Transverse colon (tissue), 4 donors: ENCODE data around the gene ANP32E. TPM values are rescaled to one million over a fixed set of nuclear protein-coding genes. Genes with fewer than 3 reads are reported as not detected.

ENCODE experiments used
- DNase-seq: peaks from one replicate; pipeline ENCODE4 v3.0.0-alpha.2; 2019
- H3K27ac ChIP-seq, 4 donors: fragments of 200-600 bp; sonication (generic); 2 replicates each; pipeline ENCODE4 v1.5.1; 2016 to 2018; ENCODE audit warnings: inconsistent platforms in 4 of 4
- H3K27me3 ChIP-seq: fragments of 200-600 bp; sonication (generic); 2 replicates; pipeline ENCODE4 v1.5.1; 2017; ENCODE audit warnings: inconsistent platforms
- H3K36me3 ChIP-seq, 4 donors: fragments of 200-600 bp; sonication (generic); 2 replicates each; pipeline ENCODE4 v1.5.1; 2017 to 2019; ENCODE audit warnings: inconsistent platforms in 4 of 4
- H3K4me1 ChIP-seq, 4 donors: fragments of 200-600 bp; sonication (generic); 2 replicates each; pipeline ENCODE4 v1.5.1; 2017 to 2020; ENCODE audit warnings: inconsistent platforms in 4 of 4
- H3K4me3 ChIP-seq, 4 donors: fragments of 200-600 bp; sonication (generic); 1 replicate in 1 of 4; 2 replicates in 3 of 4; pipeline versions ENCODE4 v1.5.1 to v1.6.1; 2017 to 2019; ENCODE audit warnings: inconsistent platforms in 4 of 4
- H3K9me3 ChIP-seq, 2 donors: fragments of 200-600 bp; sonication (generic); 2 replicates each; pipeline ENCODE4 v1.5.1; 2017 to 2019; ENCODE audit warnings: inconsistent platforms in 2 of 2
- EP300 ChIP-seq: sonication (generic); formaldehyde crosslinking; IDR thresholded peaks from one replicate; pipeline ENCODE4 v1.6.1; 2017; ENCODE audit warnings: antibody characterized with exemption, low read depth
- POLR2A ChIP-seq: fragments of 450-650 bp; IDR thresholded peaks from one replicate; pipeline ENCODE4 v1.6.1; 2016; ENCODE audit warnings: antibody characterized with exemption, mild to moderate bottlenecking, moderate library complexity
- POLR2AphosphoS5 ChIP-seq, 3 donors: sonication (generic); formaldehyde crosslinking; IDR thresholded peaks; one replicate each; pipeline ENCODE4 v1.6.1; 2016; ENCODE audit warnings: antibody characterized with exemption in 3 of 3
- WGBS, 2 donors: methylation state at CpG; one replicate each; pipeline ENCODE4 v1.1.5; 2018; ENCODE audit warnings: low coverage in 1 of 2; 5-methylcytosine and 5-hydroxymethylcytosine counted together
- in situ Hi-C, 4 donors: fragments of 200-750 bp; cut with MboI; loops; one replicate each; pipeline versions ENCODE4 v1.15.0 to v1.15.1; 2017; ENCODE audit warnings: low sequenced_read_pairs in 3 of 4, low pct_ligation_motif_present in 1 of 4, low pct_unique_long_range_greater_than_20kb in 1 of 4
- intact Hi-C: fragments of 100-400 bp; cut with DNase I; formaldehyde crosslinking; loops from one replicate; pipeline ENCODE4 v1.15.1; 2023; ENCODE audit warnings: low total_unique reads
- total RNA-seq, 4 donors: library from RNA; depleted of rRNA; stranded (reverse); fragments of >200 nt; gene quantifications; one replicate each; pipeline ENCODE4 v1.1.0, GENCODE V29; 2016
- TF ChIP-seq, protein P1 (sequence below), 5 experiments: fragments of 200-600 bp in 3 of 5; fragments of 450-650 bp in 2 of 5; sonication (generic) in 3 of 5; IDR thresholded peaks; 1 replicate in 2 of 5; 2 replicates in 3 of 5; pipeline ENCODE4 v1.5.1; 2016 to 2017; ENCODE audit warnings: antibody characterized with exemption in 5 of 5, inconsistent platforms in 3 of 5, mild to moderate bottlenecking in 2 of 5, moderate library complexity in 1 of 5

The ANP32E gene
- total RNA-seq, 4 donors from 2014 or later = 6.6 to 20.8 (median 10.8) TPM

- Histone ChIP-seq H3K4me1 (peaks cover 9 to 30% (median 24%) of the 10 kb centered on the region in 4 donors), H3K36me3 (peaks cover 0 to 14% (median 6%) of the 10 kb centered on the region in 4 donors), H3K27me3 (no peaks in the 10 kb centered on the region), H3K4me3 (no peak overlapping the region), H3K9me3 (no peaks in the 10 kb centered on the region), H3K27ac (no peak overlapping the region)
- DNase-seq = no peak
- intact Hi-C loops = no loop called here
- TF ChIP-seq POLR2AphosphoS5 (IDR thresholded peaks at IDR 0.05) = no peak
- no peak for TF ChIP-seq EP300
- TF ChIP-seq POLR2A = no peak
- TF ChIP-seq, protein P1, sequence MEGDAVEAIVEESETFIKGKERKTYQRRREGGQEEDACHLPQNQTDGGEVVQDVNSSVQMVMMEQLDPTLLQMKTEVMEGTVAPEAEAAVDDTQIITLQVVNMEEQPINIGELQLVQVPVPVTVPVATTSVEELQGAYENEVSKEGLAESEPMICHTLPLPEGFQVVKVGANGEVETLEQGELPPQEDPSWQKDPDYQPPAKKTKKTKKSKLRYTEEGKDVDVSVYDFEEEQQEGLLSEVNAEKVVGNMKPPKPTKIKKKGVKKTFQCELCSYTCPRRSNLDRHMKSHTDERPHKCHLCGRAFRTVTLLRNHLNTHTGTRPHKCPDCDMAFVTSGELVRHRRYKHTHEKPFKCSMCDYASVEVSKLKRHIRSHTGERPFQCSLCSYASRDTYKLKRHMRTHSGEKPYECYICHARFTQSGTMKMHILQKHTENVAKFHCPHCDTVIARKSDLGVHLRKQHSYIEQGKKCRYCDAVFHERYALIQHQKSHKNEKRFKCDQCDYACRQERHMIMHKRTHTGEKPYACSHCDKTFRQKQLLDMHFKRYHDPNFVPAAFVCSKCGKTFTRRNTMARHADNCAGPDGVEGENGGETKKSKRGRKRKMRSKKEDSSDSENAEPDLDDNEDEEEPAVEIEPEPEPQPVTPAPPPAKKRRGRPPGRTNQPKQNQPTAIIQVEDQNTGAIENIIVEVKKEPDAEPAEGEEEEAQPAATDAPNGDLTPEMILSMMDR (IDR thresholded peaks at IDR 0.05) = no peak
- 76 to 86% methylated on average over 2 to 6 of the region's 6 CpGs for WGBS, 2 donors
- in situ Hi-C loops = no loop called here
Measured at GRCh38 chr1:150263549-150263948, 27.6 kb upstream of the ANP32E start.

DNA sequence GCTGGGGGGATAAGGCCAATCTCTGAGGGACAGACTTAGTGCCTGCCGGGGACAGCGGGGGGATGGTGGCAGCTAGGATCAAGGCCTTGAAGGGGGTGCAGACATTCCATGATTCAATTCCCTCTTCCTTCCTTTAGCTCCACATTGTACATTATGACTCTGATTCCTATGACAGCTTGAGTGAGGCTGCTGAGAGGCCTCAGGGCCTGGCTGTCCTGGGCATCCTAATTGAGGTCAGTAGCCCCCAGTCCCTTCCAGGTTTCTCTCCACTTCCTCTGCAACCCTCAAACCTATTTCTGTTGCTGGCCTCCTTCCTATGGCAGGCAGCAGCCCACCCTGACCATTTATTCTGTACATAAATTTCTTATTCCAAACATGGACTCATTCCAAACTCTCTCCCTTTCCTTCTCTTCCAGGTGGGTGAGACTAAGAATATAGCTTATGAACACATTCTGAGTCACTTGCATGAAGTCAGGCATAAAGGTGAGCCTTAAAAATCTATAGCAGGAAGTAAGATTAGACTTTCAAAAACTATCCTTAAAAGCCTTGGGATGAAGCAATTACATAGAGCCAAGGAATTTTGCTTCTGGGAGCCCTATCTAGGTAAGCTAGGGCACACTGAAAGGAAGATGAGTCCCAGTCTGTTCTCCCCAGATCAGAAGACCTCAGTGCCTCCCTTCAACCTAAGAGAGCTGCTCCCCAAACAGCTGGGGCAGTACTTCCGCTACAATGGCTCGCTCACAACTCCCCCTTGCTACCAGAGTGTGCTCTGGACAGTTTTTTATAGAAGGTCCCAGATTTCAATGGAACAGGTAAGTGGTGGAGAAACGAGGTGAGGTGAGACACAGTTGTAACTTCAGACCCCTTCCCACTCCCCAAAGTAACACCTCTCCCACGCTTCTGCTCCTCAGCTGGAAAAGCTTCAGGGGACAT lies 26.7 kb upstream of the ANP32E start:
- 78 to 100% methylated on average over 2 to 6 of the region's 6 CpGs for WGBS, 2 donors
- intact Hi-C loops = no loop called here
- in situ Hi-C loops = no loop called here

GRCh38 chr1:150261367-150261766 lies 25.5 kb upstream of the ANP32E start:
- no peak for TF ChIP-seq POLR2AphosphoS5 (IDR thresholded peaks at IDR 0.05)
- TF ChIP-seq EP300 = no peak
- TF ChIP-seq, protein P1 (IDR thresholded peaks at IDR 0.05) = no peak
- no peak for TF ChIP-seq POLR2A
- H3K36me3 ChIP-seq = peaks cover 0 to 11% (median 4%) of the 10 kb centered on the region in 4 donors
- no peak overlapping the region for H3K4me3 ChIP-seq
- in situ Hi-C loops (no loop called here), intact Hi-C loops (no loop called here)
- peaks cover 5 to 24% (median 14%) of the 10 kb centered on the region in 4 donors for H3K4me1 ChIP-seq
- H3K9me3 ChIP-seq = no peaks in the 10 kb centered on the region
- no peak for DNase-seq
- 78% methylated on average over 6 of the region's 6 CpGs; no CpG with 5 or more reads in 1 of the 2 donors for WGBS, 2 donors
- H3K27me3 ChIP-seq = peaks cover 4% of the 10 kb centered on the region
- no peak overlapping the region for H3K27ac ChIP-seq

More for the DNA sequence above, 26.7 kb upstream of the ANP32E start:
- Histone ChIP-seq H3K4me3 (no peak overlapping the region), H3K27ac (no peak overlapping the region), H3K4me1 (peaks cover 5 to 26% (median 19%) of the 10 kb centered on the region in 4 donors), H3K27me3 (peaks cover 2% of the 10 kb centered on the region), H3K36me3 (peaks cover 0 to 14% (median 6%) of the 10 kb centered on the region in 4 donors), H3K9me3 (no peaks in the 10 kb centered on the region)
- DNase-seq = no peak
- no peak for TF ChIP-seq EP300
- TF ChIP-seq POLR2A = peak; percentile 15

- Histone ChIP-seq H3K36me3 (no peaks in the 10 kb centered on the region), H3K27ac (peak overlapping the region; percentile 31 to 75 (median 64)), H3K27me3 (peaks cover 4% of the 10 kb centered on the region), H3K4me1 (peaks cover 8 to 34% (median 23%) of the 10 kb centered on the region in 4 donors), H3K9me3 (no peaks in the 10 kb centered on the region), H3K4me3 (peak overlapping the region in 1 of 4 donors; percentile 18)
- in situ Hi-C loops (no loop called here), intact Hi-C loops (no loop called here)
- WGBS, 2 donors = 29 to 35% methylated on average over 3 to 11 of the region's 11 CpGs
- peak in 1 of 3 donors; percentile 14 for TF ChIP-seq POLR2AphosphoS5 (IDR thresholded peaks at IDR 0.05)
- TF ChIP-seq, protein P1 (IDR thresholded peaks at IDR 0.05) = no peak
- no peak for TF ChIP-seq EP300
- peak; percentile 66 for DNase-seq
Measured at GRCh38 chr1:150259758-150260669, 24.1 kb upstream of the ANP32E start.
